Natural killer cell treated with Interleukin-12 subunit alpha and Interleukin-12 subunit beta and Interleukin-15 and Interleukin-18, amount 100 ng/mL, for 72 hours (primary cell): ENCODE data around the gene MAP6D1. TPM values are rescaled to one million over a fixed set of nuclear protein-coding genes. Genes with fewer than 3 reads are reported as not detected.
A peak's percentile ranks its signal among the peaks of the same experiment; 100 is the strongest.

Experiments
- ATAC-seq, 2 donors: fragments of 150-1000 bp; cut with Tn5 transposase in 1 of 2; sonication (Bioruptor Pico), chemical (Tn5 transposase) in 1 of 2; 2 replicates each; pipeline ENCODE4 v1.10.0; 2021
- DNase-seq: peaks from one replicate; pipeline ENCODE4 v3.0.0; 2022; ENCODE audit warnings: low spot score
- H3K27ac Mint-ChIP-seq, 2 donors: 1 replicate in 1 of 2; 2 replicates in 1 of 2; pipeline ENCODE4 v1.8.0; 2022; ENCODE audit warnings: mixed read lengths in 2 of 2, mild to moderate bottlenecking in 1 of 2, moderate library complexity in 1 of 2
- H3K27me3 Mint-ChIP-seq, 2 donors: 1 replicate in 1 of 2; 2 replicates in 1 of 2; pipeline ENCODE4 v1.8.0; 2022; ENCODE audit warnings: mixed read lengths in 2 of 2
- H3K36me3 Mint-ChIP-seq: one replicate; pipeline ENCODE4 v1.8.0; 2022; ENCODE audit warnings: mixed read lengths
- H3K4me1 Mint-ChIP-seq, 2 donors: 1 replicate in 1 of 2; 2 replicates in 1 of 2; pipeline ENCODE4 v1.8.0; 2022; ENCODE audit warnings: low read depth in 2 of 2, mixed read lengths in 2 of 2, mild to moderate bottlenecking in 1 of 2
- H3K4me3 Mint-ChIP-seq: one replicate; pipeline ENCODE4 v1.8.0; 2022; ENCODE audit warnings: mixed read lengths
- H3K9me3 Mint-ChIP-seq: 2 replicates; pipeline ENCODE4 v1.8.0; 2022; ENCODE audit warnings: mixed read lengths
- total RNA-seq, 2 donors: library from RNA; stranded (reverse); gene quantifications; one replicate each; pipeline ENCODE4 v1.2.3, GENCODE V29; 2022

Gene MAP6D1
- 1 to 10 TPM; 2.3 to 2.6 TPM for total RNA-seq

DNA sequence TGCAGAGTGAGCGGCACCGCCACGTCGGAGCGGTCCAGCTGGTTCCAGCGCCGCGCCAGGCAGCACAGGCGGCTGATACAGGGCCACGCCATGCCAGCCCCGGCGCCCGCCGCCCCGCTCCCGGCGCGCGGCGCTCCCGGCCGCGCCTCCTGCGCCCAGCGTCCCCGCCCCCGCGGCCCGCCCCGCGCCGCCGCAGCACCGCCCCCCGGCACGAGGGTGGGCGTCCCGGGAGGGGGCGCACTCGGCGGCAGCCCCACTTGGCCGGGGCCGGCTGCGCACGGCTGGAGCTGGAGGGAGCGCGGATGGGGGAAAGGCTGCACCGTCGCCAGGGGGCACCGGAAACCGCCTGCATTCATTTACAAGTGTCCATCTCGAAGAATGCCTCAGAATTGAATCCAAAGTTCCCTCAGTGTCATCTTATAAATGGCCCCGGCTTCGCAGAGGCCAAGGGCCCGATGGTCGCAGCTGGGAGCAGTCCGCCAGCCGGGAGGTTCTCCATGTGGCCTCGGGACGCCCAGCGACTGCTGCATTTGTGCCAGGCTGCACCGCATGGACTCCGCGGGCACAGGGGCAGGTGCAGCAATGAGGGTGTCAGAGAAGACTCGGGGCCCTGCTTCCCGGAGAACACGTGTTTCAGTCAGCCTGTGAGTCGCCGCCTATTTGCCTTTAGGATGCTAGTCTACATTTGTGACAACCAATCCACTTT lies at the start of gene MAP6D1:
TSS of gene MAP6D1 (minus strand) at position 122 of the 706 bp plus-strand sequence. CDS start at position 92, 30 bp downstream.
- no peaks in the 10 kb centered on the region for H3K9me3 Mint-ChIP-seq
- no peaks in the 10 kb centered on the region for H3K27me3 Mint-ChIP-seq
- no peak for DNase-seq
- H3K4me1 Mint-ChIP-seq = peaks cover 9 to 13% of the 10 kb centered on the region in 2 donors
- peak within 1 kb of the TSS in 1 of 2 donors; percentile 61 for H3K27ac Mint-ChIP-seq
- H3K36me3 Mint-ChIP-seq = no peaks in the 10 kb centered on the region
- H3K4me3 Mint-ChIP-seq = peak within 1 kb of the TSS; percentile 83
- peak; percentile 69 to 71 for ATAC-seq

- H3K9me3 Mint-ChIP-seq = no peaks in the 10 kb centered on the region
- no peak for ATAC-seq
These were observed 48.5 kb upstream of the MAP6D1 start for GRCh38 chr3:183873914-183874313.

DNA sequence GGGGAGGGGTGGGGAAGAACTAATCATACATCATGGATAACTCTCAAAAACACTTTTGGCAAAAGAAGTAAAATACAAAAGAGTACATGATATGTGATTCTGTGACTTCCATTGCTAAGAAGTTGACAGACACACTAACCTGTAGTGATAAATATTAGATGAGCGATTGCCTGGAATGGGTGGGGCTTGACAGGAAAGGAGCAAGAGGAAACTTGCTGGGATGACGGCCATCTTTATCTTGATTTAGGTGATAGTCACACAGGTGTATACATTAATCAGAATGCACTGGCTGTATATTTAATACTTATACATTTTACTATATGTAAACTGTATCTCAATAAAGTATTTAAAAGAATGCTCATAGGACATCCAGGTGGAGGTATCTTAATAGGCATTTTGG lies 46.2 kb upstream of the MAP6D1 start:
- H3K36me3 Mint-ChIP-seq = no peaks in the 10 kb centered on the region
- ATAC-seq (no peak), DNase-seq (no peak)
- H3K4me1 Mint-ChIP-seq = peaks cover 20 to 23% of the 10 kb centered on the region in 2 donors
- H3K9me3 Mint-ChIP-seq = no peaks in the 10 kb centered on the region
- H3K27me3 Mint-ChIP-seq = no peaks in the 10 kb centered on the region
- H3K4me3 Mint-ChIP-seq = no peak overlapping the region
- no peak overlapping the region for H3K27ac Mint-ChIP-seq

More at GRCh38 chr3:183873914-183874313, 48.5 kb upstream of the MAP6D1 start:
- Mint-ChIP-seq H3K27ac (no peak overlapping the region), H3K4me3 (no peak overlapping the region), H3K36me3 (no peaks in the 10 kb centered on the region), H3K27me3 (no peaks in the 10 kb centered on the region), H3K4me1 (peaks cover 28 to 34% of the 10 kb centered on the region in 2 donors)
- no peak for DNase-seq

- Mint-ChIP-seq H3K36me3 (no peaks in the 10 kb centered on the region), H3K27ac (peak overlapping the region in 1 of 2 donors; percentile 2), H3K9me3 (no peaks in the 10 kb centered on the region), H3K4me1 (peaks cover 19 to 22% of the 10 kb centered on the region in 2 donors), H3K4me3 (no peak overlapping the region), H3K27me3 (no peaks in the 10 kb centered on the region)
- DNase-seq = no peak
- no peak for ATAC-seq
These were observed 45.2 kb upstream of the MAP6D1 start for GRCh38 chr3:183870563-183870962.

DNA sequence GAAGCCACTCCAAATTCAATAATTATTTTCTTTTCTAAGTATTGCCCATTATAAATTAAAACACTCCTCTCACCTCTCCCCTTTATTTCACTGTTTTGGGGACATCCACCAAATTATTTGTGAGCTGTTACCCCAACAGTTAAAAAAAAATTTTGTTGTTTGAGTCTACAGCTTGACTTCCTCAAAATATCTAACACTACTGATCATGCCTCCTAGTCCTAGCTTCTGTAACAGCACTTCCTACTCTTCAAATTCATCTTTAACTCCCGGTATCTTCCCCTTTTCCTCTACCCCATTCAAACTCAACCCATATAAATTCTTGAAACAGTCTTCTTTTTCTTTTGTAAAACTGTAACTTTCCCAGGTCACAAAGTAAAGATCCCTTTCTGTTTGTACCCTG lies 43.4 kb upstream of the MAP6D1 start:
- H3K4me3 Mint-ChIP-seq = no peak overlapping the region
- no peak overlapping the region for H3K27ac Mint-ChIP-seq
- no peaks in the 10 kb centered on the region for H3K9me3 Mint-ChIP-seq
- H3K4me1 Mint-ChIP-seq = peaks cover 17 to 22% of the 10 kb centered on the region in 2 donors
- DNase-seq = no peak
- H3K36me3 Mint-ChIP-seq = no peaks in the 10 kb centered on the region
- ATAC-seq = no peak
- no peaks in the 10 kb centered on the region for H3K27me3 Mint-ChIP-seq

DNA sequence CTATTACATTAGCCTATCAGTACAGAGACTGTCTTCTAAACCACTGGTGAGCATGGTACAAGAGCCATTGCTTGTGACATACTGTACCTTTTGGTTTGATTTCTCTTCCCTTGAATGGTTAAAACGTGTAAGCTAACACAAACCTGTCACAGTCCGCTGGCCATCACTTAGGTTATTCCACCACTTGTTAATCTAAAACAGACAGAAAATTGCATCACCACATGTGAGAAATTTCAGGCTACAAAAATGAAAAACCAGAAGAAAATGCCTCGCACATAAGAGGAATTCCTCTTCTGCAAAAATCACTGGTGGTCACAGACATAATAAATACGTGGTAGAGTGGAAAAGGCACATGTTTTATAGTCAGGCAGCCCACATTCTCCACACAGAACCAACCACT lies 37.2 kb upstream of the MAP6D1 start:
- Mint-ChIP-seq H3K4me1 (no peaks in the 10 kb centered on the region), H3K4me3 (no peak overlapping the region), H3K9me3 (no peaks in the 10 kb centered on the region), H3K27ac (no peak overlapping the region), H3K36me3 (peaks cover 22% of the 10 kb centered on the region), H3K27me3 (no peaks in the 10 kb centered on the region)
- DNase-seq = no peak
- ATAC-seq = no peak

- Mint-ChIP-seq H3K27ac (no peak overlapping the region), H3K4me3 (no peak overlapping the region), H3K36me3 (peaks cover 22% of the 10 kb centered on the region), H3K4me1 (no peaks in the 10 kb centered on the region), H3K9me3 (no peaks in the 10 kb centered on the region), H3K27me3 (no peaks in the 10 kb centered on the region)
- ATAC-seq (no peak), DNase-seq (no peak)
These were observed 32.5 kb upstream of the MAP6D1 start for GRCh38 chr3:183857863-183858262.

GRCh38 chr3:183854318-183855035 lies 29.1 kb upstream of the MAP6D1 start:
- Mint-ChIP-seq H3K27ac (no peak overlapping the region), H3K4me1 (no peaks in the 10 kb centered on the region), H3K4me3 (no peak overlapping the region), H3K27me3 (no peaks in the 10 kb centered on the region), H3K9me3 (no peaks in the 10 kb centered on the region), H3K36me3 (peaks cover 6% of the 10 kb centered on the region)
- DNase-seq (no peak), ATAC-seq (no peak)

DNA sequence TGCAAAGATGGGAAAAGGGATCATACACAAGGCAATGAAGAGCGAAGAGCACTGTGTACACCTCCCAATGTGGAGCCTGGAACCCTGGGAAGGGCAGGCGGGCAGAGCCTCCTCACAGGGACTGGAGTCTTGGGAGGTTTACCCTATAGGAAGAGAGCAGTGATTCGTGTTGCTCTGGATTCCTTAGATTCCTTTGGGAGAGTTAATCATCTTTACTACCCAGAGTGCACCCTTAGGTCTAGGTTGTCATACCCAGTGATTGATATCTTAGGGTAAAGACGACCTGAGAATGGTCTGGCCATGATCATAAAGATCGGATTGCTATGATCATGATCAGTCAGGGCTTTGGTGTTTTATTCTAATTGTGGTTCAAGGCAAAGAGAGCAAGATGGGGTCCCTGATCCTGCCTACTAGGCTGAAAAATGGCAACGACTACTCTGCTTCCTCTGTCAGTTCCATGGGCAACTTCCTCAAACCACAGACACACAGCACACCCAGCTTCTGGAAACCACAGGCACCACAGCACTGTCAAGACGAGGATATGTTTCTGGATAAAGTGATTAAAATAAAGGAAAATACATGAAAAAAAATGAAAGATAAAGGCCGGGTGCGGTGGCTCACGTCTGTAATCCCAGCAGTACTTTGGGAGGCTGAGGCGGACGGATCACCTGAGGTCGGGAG lies 20.4 kb upstream of the MAP6D1 start:
- Mint-ChIP-seq H3K36me3 (peaks cover 14% of the 10 kb centered on the region), H3K27me3 (no peaks in the 10 kb centered on the region), H3K4me3 (no peak overlapping the region), H3K9me3 (no peaks in the 10 kb centered on the region), H3K4me1 (no peaks in the 10 kb centered on the region), H3K27ac (no peak overlapping the region)
- no peak for ATAC-seq
- DNase-seq = no peak

DNA sequence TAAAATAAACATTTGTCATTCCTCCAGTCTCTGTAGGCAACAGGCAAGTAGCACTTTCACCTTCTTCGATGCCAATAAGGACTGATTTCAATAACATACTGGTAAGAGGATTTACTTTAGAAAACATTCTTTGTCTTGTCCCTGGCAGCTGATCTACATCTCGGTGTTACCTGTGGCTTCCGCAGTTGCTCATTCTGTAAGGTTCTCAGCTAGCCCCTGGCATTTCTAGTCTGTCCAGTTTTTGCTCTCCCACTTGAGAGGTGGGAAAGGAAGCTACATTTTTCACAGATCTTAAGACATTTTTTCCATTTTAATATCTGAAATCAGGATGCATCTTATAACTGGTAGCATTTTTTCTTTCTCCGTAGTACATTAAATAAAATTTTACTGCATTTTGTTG lies 19.7 kb upstream of the MAP6D1 start:
- H3K9me3 Mint-ChIP-seq = no peaks in the 10 kb centered on the region
- H3K27ac Mint-ChIP-seq = no peak overlapping the region
- no peak for ATAC-seq
- H3K27me3 Mint-ChIP-seq = no peaks in the 10 kb centered on the region
- H3K4me3 Mint-ChIP-seq = no peak overlapping the region
- no peaks in the 10 kb centered on the region for H3K4me1 Mint-ChIP-seq
- no peak for DNase-seq
- H3K36me3 Mint-ChIP-seq = peaks cover 16% of the 10 kb centered on the region

- no peaks in the 10 kb centered on the region for H3K27me3 Mint-ChIP-seq
- no peak overlapping the region for H3K27ac Mint-ChIP-seq
- H3K9me3 Mint-ChIP-seq = no peaks in the 10 kb centered on the region
- no peak overlapping the region for H3K4me3 Mint-ChIP-seq
- ATAC-seq = no peak
- H3K4me1 Mint-ChIP-seq = no peaks in the 10 kb centered on the region
- H3K36me3 Mint-ChIP-seq = peaks cover 19% of the 10 kb centered on the region
- no peak for DNase-seq
These were observed 19.2 kb upstream of the MAP6D1 start for GRCh38 chr3:183844606-183845005.

GRCh38 chr3:183839751-183840150 lies 14.4 kb upstream of the MAP6D1 start:
- Mint-ChIP-seq H3K4me3 (no peak overlapping the region), H3K27ac (no peak overlapping the region), H3K36me3 (peaks cover 10% of the 10 kb centered on the region), H3K4me1 (no peaks in the 10 kb centered on the region), H3K9me3 (no peaks in the 10 kb centered on the region), H3K27me3 (no peaks in the 10 kb centered on the region)
- ATAC-seq (no peak), DNase-seq (no peak)

DNA sequence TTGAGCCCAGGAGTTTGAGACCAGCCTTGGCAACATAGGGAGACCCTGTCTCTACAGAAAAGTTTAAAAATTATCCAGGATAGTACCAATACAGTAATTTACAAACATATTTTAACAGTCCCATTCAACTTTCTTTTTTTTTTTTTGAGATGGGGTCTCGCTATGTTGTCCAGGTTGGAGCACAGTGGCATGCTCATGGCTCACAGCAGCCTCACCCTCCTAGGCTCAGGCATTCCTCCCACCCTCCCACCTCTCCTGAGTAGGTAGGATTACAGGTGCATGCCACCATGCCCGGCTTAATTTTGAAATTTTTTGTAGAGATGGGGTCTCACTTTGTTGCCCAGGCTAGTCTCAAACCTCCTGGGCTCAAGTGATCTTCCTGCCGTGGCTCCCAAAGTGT lies 12.5 kb upstream of the MAP6D1 start:
- Mint-ChIP-seq H3K27me3 (no peaks in the 10 kb centered on the region), H3K27ac (no peak overlapping the region), H3K4me1 (no peaks in the 10 kb centered on the region), H3K9me3 (no peaks in the 10 kb centered on the region), H3K36me3 (peaks cover 10% of the 10 kb centered on the region), H3K4me3 (no peak overlapping the region)
- no peak for DNase-seq
- no peak for ATAC-seq

DNA sequence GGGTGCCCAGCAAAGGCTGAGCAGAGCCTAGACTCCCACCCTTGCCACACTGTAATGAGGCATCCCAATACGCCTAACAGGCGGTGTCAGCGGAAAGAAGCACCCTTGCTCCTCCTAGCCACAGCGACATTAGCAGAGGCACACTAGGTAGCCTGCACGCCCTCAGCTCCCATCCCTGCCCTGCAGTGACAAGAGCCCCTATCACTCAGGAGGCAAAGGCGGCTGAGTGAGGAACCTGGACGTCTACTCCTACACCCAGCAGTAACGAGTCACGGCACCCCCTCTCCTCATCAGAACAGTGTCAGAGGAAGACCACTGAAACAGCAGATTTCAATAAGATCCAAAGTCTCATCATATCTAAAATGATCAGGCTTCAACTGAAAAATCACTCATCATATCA lies 12.0 kb upstream of the MAP6D1 start:
- no peak for DNase-seq
- Mint-ChIP-seq H3K36me3 (peaks cover 10% of the 10 kb centered on the region), H3K9me3 (no peaks in the 10 kb centered on the region), H3K27me3 (no peaks in the 10 kb centered on the region), H3K27ac (no peak overlapping the region), H3K4me3 (no peak overlapping the region), H3K4me1 (no peaks in the 10 kb centered on the region)
- ATAC-seq = peak in 1 of 2 donors; percentile 48
